Right lobe of liver (tissue), 6 donors: ENCODE measurements around the gene MAN2B2. TPM values are rescaled to one million over a fixed set of nuclear protein-coding genes. Genes with fewer than 3 reads are reported as not detected.

Source experiments
- ATAC-seq, 4 donors: fragments of 200-7000 bp; cut with Tn5 transposase; one replicate each; pipeline ENCODE4 v1.9.1; 2020; ENCODE audit warnings: mild to moderate bottlenecking in 4 of 4, moderate library complexity in 4 of 4
- DNase-seq, 3 donors: peaks; one replicate each; pipeline ENCODE4 v3.0.0-alpha.2; 2020
- H3K27ac ChIP-seq, 3 donors: fragments of 200-600 bp; one replicate each; pipeline ENCODE4 v1.8.0; 2022
- H3K27me3 ChIP-seq, 2 donors: fragments of 200-600 bp; one replicate each; pipeline ENCODE4 v1.8.0; 2022
- H3K36me3 ChIP-seq, 4 donors: fragments of 200-600 bp; sonication (generic) in 1 of 4; one replicate each; pipeline versions ENCODE4 v1.5.1 to v1.8.0; 2017 to 2022; ENCODE audit warnings: control low read depth in 1 of 4
- H3K4me1 ChIP-seq, 4 donors: fragments of 200-600 bp; sonication (generic) in 1 of 4; one replicate each; pipeline versions ENCODE4 v1.5.1 to v1.8.0; 2017 to 2022; ENCODE audit warnings: control low read depth in 1 of 4
- H3K4me3 ChIP-seq, 3 donors: fragments of 200-600 bp; one replicate each; pipeline ENCODE4 v1.8.0; 2022
- H3K9me3 ChIP-seq, 4 donors: fragments of 200-600 bp; sonication (generic) in 1 of 4; one replicate each; pipeline versions ENCODE4 v1.5.1 to v1.8.0; 2017 to 2022; ENCODE audit warnings: control low read depth in 1 of 4
- POLR2A ChIP-seq: fragments of 450-650 bp; IDR thresholded peaks from one replicate; pipeline ENCODE4 v1.6.1; 2017; ENCODE audit warnings: antibody characterized with exemption, mild to moderate bottlenecking
- WGBS: methylation state at CpG from one replicate; pipeline ENCODE4 v1.1.6; 2018; ENCODE audit warnings: low coverage, low lambda C conversion rate; ENCODE audit not compliant: insufficient coverage; ENCODE audit errors: missing lambda C conversion rate; 5-methylcytosine and 5-hydroxymethylcytosine counted together
- intact Hi-C, 2 donors: fragments of 100-400 bp; cut with DNase I; formaldehyde crosslinking; loops; one replicate each; pipeline versions ENCODE4 v1.11.2 to v1.14.1; 2022
- total RNA-seq, 6 experiments: library from RNA; depleted of rRNA in 2 of 6; stranded (reverse); fragments of >200 nt in 2 of 6; fragmentation: NEBNext Ultra II Directional in 3 of 6; extraction: Animal tissue kit (Norgen Biotek cat#: 25700) in 3 of 6; gene quantifications; one replicate each; pipeline versions ENCODE4 v1.1.0 to v1.2.4, GENCODE V29; 2016 to 2023
- TF ChIP-seq, protein P1 (sequence below), 4 donors: fragments of 200-600 bp in 3 of 4; fragments of 450-650 bp in 1 of 4; IDR thresholded peaks; one replicate each; pipeline versions ENCODE4 v1.5.1 to v1.8.0; 2016 to 2022; ENCODE audit warnings: antibody characterized with exemption in 4 of 4, mild to moderate bottlenecking in 2 of 4
- donor health status: DM: no; HTN: yes; CAD: no.
- donor health status: DM: no; HTN: no; CAD: no.
- donor health status: DM: no; HTN: no; CAD: no.
- donor health status: DM: no; HTN: yes; CAD: no.
- donor health status: DM: no; HTN: yes; CAD: no.

MAN2B2 gene
- total RNA-seq, 6 experiments from 2014 or later: 22.3 to 34.1 (median 27.5) TPM

DNA sequence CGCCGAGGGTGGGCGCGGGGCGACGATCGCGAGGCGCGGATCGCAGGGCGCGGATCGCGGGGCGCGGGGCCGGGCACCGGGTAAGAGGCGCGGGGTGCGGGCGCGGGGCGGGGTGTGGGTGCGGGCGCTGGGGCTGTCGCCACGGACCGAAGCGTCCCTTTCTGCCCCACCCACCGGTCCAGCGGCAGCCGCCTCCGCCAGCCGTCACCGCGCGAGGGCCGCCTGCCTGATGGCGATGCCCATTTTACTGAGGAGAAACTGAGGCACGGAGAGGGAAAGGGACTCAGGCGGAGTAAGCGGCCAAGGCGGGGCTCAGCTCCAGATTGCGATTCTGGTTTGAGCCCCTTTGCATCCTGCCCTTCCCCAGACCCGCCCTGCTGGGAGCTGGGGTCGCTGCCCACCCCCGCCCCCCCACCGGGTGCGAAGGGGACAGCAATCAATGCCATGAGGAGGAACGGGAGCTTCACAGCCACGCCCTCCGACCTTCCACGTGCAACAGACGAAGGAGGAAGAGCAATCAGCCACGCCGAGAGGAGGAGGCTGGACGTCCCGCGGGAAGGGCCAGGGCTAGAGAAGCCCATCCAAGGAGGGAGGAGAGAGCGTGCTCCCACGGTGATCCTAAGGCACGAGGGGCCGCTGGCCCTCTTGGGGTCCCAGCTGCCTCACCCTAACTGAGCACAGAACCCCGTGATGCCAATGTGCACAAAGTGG lies 10.9 kb upstream of the MAN2B2 start:
- H3K9me3 ChIP-seq: no peaks in the 10 kb centered on the region
- intact Hi-C loops: no loop called here
- peaks cover 0 to 10% (median 0%) of the 10 kb centered on the region in 4 donors for H3K4me1 ChIP-seq
- WGBS: 34% methylated on average over 6 of the region's 66 CpGs
- peak overlapping the region in 1 of 3 donors; percentile 10 for H3K4me3 ChIP-seq
- ATAC-seq (no peak), DNase-seq (no peak)
- peaks cover 6 to 8% of the 10 kb centered on the region in 2 donors for H3K27me3 ChIP-seq
- H3K36me3 ChIP-seq: no peaks in the 10 kb centered on the region
- H3K27ac ChIP-seq: no peak overlapping the region
- TF ChIP-seq POLR2A: no peak
- TF ChIP-seq, protein P1, sequence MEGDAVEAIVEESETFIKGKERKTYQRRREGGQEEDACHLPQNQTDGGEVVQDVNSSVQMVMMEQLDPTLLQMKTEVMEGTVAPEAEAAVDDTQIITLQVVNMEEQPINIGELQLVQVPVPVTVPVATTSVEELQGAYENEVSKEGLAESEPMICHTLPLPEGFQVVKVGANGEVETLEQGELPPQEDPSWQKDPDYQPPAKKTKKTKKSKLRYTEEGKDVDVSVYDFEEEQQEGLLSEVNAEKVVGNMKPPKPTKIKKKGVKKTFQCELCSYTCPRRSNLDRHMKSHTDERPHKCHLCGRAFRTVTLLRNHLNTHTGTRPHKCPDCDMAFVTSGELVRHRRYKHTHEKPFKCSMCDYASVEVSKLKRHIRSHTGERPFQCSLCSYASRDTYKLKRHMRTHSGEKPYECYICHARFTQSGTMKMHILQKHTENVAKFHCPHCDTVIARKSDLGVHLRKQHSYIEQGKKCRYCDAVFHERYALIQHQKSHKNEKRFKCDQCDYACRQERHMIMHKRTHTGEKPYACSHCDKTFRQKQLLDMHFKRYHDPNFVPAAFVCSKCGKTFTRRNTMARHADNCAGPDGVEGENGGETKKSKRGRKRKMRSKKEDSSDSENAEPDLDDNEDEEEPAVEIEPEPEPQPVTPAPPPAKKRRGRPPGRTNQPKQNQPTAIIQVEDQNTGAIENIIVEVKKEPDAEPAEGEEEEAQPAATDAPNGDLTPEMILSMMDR (IDR thresholded peaks at IDR 0.05): no peak

DNA sequence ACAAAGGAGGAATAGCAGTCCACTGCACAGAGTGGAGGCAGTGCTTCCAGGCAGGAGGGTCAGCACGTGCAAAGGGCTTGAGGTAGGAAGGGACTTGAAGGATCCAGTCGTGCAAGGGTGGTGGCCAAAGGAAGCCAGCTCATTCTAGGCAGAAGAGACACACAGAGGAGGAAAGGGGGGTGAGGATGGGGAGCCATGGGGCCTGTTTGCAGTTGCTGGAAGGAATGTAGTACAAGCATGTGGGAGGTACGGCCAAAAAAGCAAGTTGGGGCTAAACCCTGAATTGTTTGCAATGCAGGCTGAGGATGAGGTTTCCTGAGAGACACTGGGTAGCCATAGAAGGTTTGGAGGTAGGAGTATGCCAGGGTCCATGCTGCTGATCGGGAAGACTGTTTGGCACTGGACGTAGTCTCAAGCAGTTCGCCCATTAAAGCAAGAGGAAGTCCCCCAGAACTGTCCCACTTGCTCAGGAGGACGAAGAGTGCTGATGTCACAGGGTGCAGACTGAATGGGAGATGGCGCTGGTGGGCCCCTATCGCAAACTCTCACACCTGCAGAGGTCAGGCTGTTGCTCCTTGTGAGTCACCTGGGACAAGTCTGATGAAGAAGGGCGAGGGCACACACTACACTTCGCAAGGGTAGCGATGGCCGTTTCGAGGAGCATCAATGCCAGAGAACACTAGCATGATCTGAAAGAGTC lies 9.1 kb upstream of the MAN2B2 start:
- Histone ChIP-seq H3K27me3 (peaks cover 6 to 8% of the 10 kb centered on the region in 2 donors), H3K9me3 (no peaks in the 10 kb centered on the region), H3K4me1 (peaks cover 0 to 10% (median 0%) of the 10 kb centered on the region in 4 donors), H3K36me3 (no peaks in the 10 kb centered on the region), H3K4me3 (no peak overlapping the region), H3K27ac (no peak overlapping the region)
- TF ChIP-seq, protein P1 (IDR thresholded peaks at IDR 0.05): no peak
- TF ChIP-seq POLR2A: no peak
- WGBS: 52% methylated on average over 8 of the region's 14 CpGs
- DNase-seq (no peak), ATAC-seq (no peak)
- intact Hi-C loops: no loop called here

DNA sequence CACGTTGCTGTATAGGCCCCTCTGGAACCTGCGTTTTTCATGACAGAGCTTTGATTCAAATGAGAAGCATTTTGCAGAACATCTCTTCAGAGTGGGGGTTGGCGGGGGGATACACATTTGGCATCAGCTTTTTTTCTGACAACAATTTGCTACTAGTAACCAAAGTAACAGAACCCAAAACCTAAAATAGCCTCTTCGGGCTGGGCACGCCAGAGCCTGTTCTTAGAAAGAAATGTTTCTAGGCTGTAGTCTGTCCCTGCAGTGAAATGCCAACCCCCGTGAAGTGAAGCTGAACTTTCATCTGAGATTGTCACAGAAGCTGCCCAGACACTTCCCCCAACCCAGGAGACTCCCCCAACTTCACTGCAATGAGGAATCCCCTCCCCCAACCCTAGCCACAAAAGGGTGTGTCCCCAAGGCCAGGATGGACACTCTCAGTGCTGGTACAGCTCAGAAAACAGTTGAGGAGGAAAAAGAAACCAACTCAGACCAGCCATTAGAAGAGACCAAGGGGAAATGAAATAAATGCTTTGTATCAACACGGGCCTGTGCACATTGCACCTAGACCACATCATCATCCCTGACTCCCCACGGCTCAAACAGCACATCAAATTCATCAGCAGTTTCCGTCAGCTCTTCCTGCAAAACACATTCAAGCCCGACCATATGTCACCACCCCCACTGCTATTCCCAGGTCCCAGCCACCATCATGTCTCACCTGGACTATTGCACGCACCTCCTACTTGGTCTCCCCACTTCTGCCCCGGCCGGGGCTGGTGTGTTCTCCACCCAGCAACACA lies 8.4 kb upstream of the MAN2B2 start:
- WGBS: 74% methylated on average over 9 of the region's 13 CpGs
- Histone ChIP-seq H3K36me3 (no peaks in the 10 kb centered on the region), H3K27me3 (peaks cover 6 to 8% of the 10 kb centered on the region in 2 donors), H3K27ac (no peak overlapping the region), H3K4me1 (peaks cover 0 to 10% (median 0%) of the 10 kb centered on the region in 4 donors), H3K4me3 (no peak overlapping the region), H3K9me3 (no peaks in the 10 kb centered on the region)
- TF ChIP-seq, protein P1 (IDR thresholded peaks at IDR 0.05): no peak
- TF ChIP-seq POLR2A: no peak
- intact Hi-C loops: no loop called here
- DNase-seq (no peak), ATAC-seq (no peak)

DNA sequence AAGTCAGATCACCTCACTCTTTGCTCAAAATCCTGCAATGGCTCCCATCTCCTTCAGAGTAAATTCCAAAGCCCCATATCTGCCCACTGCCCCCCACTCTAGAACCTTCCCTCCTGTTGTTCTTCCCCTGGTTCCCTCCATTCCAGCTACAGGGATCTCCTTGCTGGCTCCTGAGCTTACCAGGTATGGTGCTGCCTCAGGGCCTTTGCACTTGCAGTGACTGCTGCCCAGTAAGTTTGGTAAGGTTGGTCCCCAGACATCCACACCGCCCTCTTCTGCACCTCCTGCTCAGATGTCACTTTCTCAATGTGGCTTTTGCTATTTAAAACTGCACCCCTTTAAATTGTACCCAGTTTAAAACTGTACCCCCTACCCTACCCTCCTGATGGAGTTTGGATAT lies 7.8 kb upstream of the MAN2B2 start:
- Histone ChIP-seq H3K4me3 (no peak overlapping the region), H3K4me1 (peaks cover 0 to 10% (median 0%) of the 10 kb centered on the region in 4 donors), H3K27me3 (peaks cover 6 to 8% of the 10 kb centered on the region in 2 donors), H3K27ac (no peak overlapping the region), H3K36me3 (no peaks in the 10 kb centered on the region), H3K9me3 (no peaks in the 10 kb centered on the region)
- TF ChIP-seq, protein P1 (IDR thresholded peaks at IDR 0.05): no peak
- TF ChIP-seq POLR2A: no peak
- DNase-seq: no peak
- no peak for ATAC-seq
- intact Hi-C loops: no loop called here
- WGBS: 80% methylated on average over 1 of the region's 1 CpG
